PC-9 (cell line): ENCODE results near the gene TMEM253. TPM values are rescaled to one million over a fixed set of nuclear protein-coding genes. Genes with fewer than 3 reads are reported as not detected.

Experiments
- BruUV-seq: library from RNA; stranded (reverse); fragments of 400-500 nt; replicated peaks from 2 replicates; lab custom pipeline; 2021; lab: Mats Ljungman, UMichigan
- CTCF ChIA-PET: fragments of 300-600 bp; sonication (Branson Sonifier 250); formaldehyde crosslinking; loops from one replicate; lab custom pipeline; 2022; ENCODE audit warnings: antibody characterized with exemption; lab: Charles Lee
- POLR2A ChIA-PET: fragments of 300-600 bp; sonication (Branson Sonifier 250); formaldehyde crosslinking; loops from one replicate; lab custom pipeline; 2022; ENCODE audit warnings: antibody characterized with exemption; ENCODE audit not compliant: unreplicated experiment; lab: Charles Lee
- DNase-seq, 2 experiments: peaks; one replicate each; pipeline versions ENCODE4 v3.0.0 to v3.0.0-alpha.2; 2015 to 2022; ENCODE audit warnings: mixed read lengths in 1 of 2
- H2AFZ ChIP-seq: fragments of 200-600 bp; sonication (generic); 2 replicates; pipeline ENCODE4 v1.8.1; 2017; ENCODE audit warnings: antibody characterized with exemption
- H3F3A ChIP-seq: fragments of 200-600 bp; sonication (generic); 2 replicates; pipeline ENCODE4 v1.8.1; 2017; ENCODE audit warnings: antibody characterized with exemption, mild to moderate bottlenecking, low read depth; ENCODE audit not compliant: insufficient read depth
- H3K27ac ChIP-seq: fragments of 200-600 bp; sonication (generic); 2 replicates; pipeline ENCODE4 v1.6.1; 2016; ENCODE audit warnings: mixed run types
- H3K27me3 ChIP-seq: fragments of 200-600 bp; sonication (generic); 2 replicates; pipeline ENCODE4 v1.6.1; 2016; ENCODE audit warnings: low read depth, mixed run types; ENCODE audit not compliant: insufficient read depth
- H3K36me3 ChIP-seq: fragments of 200-600 bp; sonication (generic); 2 replicates; pipeline ENCODE4 v1.6.1; 2016; ENCODE audit warnings: low read depth, mixed run types
- H3K4me1 ChIP-seq: fragments of 200-600 bp; sonication (generic); replicated peaks from 2 replicates; pipeline ENCODE4 v1.6.1; 2016; ENCODE audit warnings: mixed run types; ENCODE audit not compliant: insufficient read depth
- H3K4me2 ChIP-seq: fragments of 200-600 bp; sonication (generic); 2 replicates; pipeline ENCODE4 v1.6.1; 2017; ENCODE audit warnings: mixed run types
- H3K4me3 ChIP-seq: fragments of 200-600 bp; sonication (generic); 2 replicates; pipeline ENCODE4 v1.6.1; 2016; ENCODE audit warnings: mixed run types
- H3K79me2 ChIP-seq: fragments of 200-600 bp; sonication (generic); 2 replicates; pipeline ENCODE4 v1.6.1; 2017; ENCODE audit warnings: low read depth, mixed run types
- H3K9me2 ChIP-seq: fragments of 200-600 bp; sonication (generic); 2 replicates; pipeline ENCODE4 v1.8.1; 2017; ENCODE audit warnings: mild to moderate bottlenecking; ENCODE audit not compliant: insufficient read depth
- H3K9me3 ChIP-seq: fragments of 200-600 bp; sonication (generic); 2 replicates; pipeline ENCODE4 v1.8.1; 2016; ENCODE audit warnings: low read depth; ENCODE audit not compliant: insufficient read depth
- H4K20me1 ChIP-seq: fragments of 200-600 bp; sonication (generic); 2 replicates; pipeline ENCODE4 v1.8.1; 2017; ENCODE audit not compliant: insufficient read depth
- EZH2 ChIP-seq: fragments of 200-600 bp; sonication (generic); IDR thresholded peaks from 2 replicates; pipeline ENCODE4 v1.8.0; 2017; ENCODE audit warnings: antibody characterized with exemption, low read depth
- intact Hi-C: fragments of 100-400 bp; cut with micrococcal nuclease; formaldehyde crosslinking; loops from one replicate; pipeline ENCODE4 v1.10.0; 2022; ENCODE audit not compliant: unreplicated experiment
- total RNA-seq: library from RNA; stranded (reverse); gene quantifications from 2 replicates; pipeline ENCODE4 v1.2.3, GENCODE V29; 2021
- TF ChIP-seq, protein P1 (sequence below): fragments of 200-600 bp; sonication (generic); conservative IDR thresholded peaks from 2 replicates; pipeline ENCODE4 v1.6.1; 2017; ENCODE audit warnings: mixed run types, antibody characterized with exemption, mild to moderate bottlenecking, moderate library complexity

The TMEM253 gene
- total RNA-seq, 1 experiment from 2014 or later: 1.4 TPM

- Histone ChIP-seq H3K79me2 (no peaks in the 10 kb centered on the region), H3K4me3 (no peak overlapping the region), H3F3A (no peaks in the 10 kb centered on the region), H3K9me2 (no peaks in the 10 kb centered on the region), H4K20me1 (no peaks in the 10 kb centered on the region), H3K27me3 (no peaks in the 10 kb centered on the region; the same call in 1 of the 2 replicates), H3K4me1 (no peaks in the 10 kb centered on the region), H3K27ac (no peak overlapping the region), H2AFZ (no peak overlapping the region), H3K9me3 (no peaks in the 10 kb centered on the region), H3K36me3 (no peaks in the 10 kb centered on the region), H3K4me2 (no peak overlapping the region)
- no TSS peak for BruUV-seq
- ChIA-PET CTCF (interaction anchor here (0.7 kb wide), 1 partner anchor 526 kb away, joined by 3 read pairs; no protein-coding TSS in a partner anchor), POLR2A (no interaction called here)
- intact Hi-C loops: no loop called here
- DNase-seq: no peak
- no peak for TF ChIP-seq EZH2
- TF ChIP-seq, protein P1, sequence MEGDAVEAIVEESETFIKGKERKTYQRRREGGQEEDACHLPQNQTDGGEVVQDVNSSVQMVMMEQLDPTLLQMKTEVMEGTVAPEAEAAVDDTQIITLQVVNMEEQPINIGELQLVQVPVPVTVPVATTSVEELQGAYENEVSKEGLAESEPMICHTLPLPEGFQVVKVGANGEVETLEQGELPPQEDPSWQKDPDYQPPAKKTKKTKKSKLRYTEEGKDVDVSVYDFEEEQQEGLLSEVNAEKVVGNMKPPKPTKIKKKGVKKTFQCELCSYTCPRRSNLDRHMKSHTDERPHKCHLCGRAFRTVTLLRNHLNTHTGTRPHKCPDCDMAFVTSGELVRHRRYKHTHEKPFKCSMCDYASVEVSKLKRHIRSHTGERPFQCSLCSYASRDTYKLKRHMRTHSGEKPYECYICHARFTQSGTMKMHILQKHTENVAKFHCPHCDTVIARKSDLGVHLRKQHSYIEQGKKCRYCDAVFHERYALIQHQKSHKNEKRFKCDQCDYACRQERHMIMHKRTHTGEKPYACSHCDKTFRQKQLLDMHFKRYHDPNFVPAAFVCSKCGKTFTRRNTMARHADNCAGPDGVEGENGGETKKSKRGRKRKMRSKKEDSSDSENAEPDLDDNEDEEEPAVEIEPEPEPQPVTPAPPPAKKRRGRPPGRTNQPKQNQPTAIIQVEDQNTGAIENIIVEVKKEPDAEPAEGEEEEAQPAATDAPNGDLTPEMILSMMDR: no peak
Measured at GRCh38 chr14:21074398-21075272, 26.2 kb upstream of the TMEM253 start.

- no TSS peak for BruUV-seq
- Histone ChIP-seq H3K79me2 (no peaks in the 10 kb centered on the region), H3K4me3 (no peak overlapping the region), H4K20me1 (no peaks in the 10 kb centered on the region), H3K4me2 (no peak overlapping the region), H3K27ac (no peak overlapping the region), H3K9me3 (no peaks in the 10 kb centered on the region), H3K36me3 (no peaks in the 10 kb centered on the region), H3F3A (no peaks in the 10 kb centered on the region), H2AFZ (no peak overlapping the region), H3K4me1 (no peaks in the 10 kb centered on the region), H3K9me2 (no peaks in the 10 kb centered on the region), H3K27me3 (no peaks in the 10 kb centered on the region)
- no peak for DNase-seq
- CTCF ChIA-PET: no interaction called here
- POLR2A ChIA-PET: no interaction called here
- intact Hi-C loops: no loop called here
- TF ChIP-seq EZH2: no peak
- TF ChIP-seq, protein P1: no peak
Measured at GRCh38 chr14:21075719-21076437, 25.0 kb upstream of the TMEM253 start.

GRCh38 chr14:21077672-21078071 is 23.2 kb upstream of the TMEM253 start:
- no peaks in the 10 kb centered on the region for H3K9me3 ChIP-seq
- H3K79me2 ChIP-seq: no peaks in the 10 kb centered on the region
- H3K4me2 ChIP-seq: no peak overlapping the region
- no peaks in the 10 kb centered on the region for H3K36me3 ChIP-seq
- no peak overlapping the region for H3K4me3 ChIP-seq
- no peaks in the 10 kb centered on the region for H4K20me1 ChIP-seq
- CTCF ChIA-PET: no interaction called here
- no peak for DNase-seq
- H3K27me3 ChIP-seq: no peaks in the 10 kb centered on the region
- H2AFZ ChIP-seq: no peak overlapping the region
- H3F3A ChIP-seq: no peaks in the 10 kb centered on the region
- POLR2A ChIA-PET: no interaction called here
- no peak overlapping the region for H3K27ac ChIP-seq
- no peaks in the 10 kb centered on the region for H3K9me2 ChIP-seq
- BruUV-seq: no TSS peak
- TF ChIP-seq, protein P1: no peak
- no peak for TF ChIP-seq EZH2
- intact Hi-C loops: no loop called here
- H3K4me1 ChIP-seq: no peaks in the 10 kb centered on the region
